WTC11 (cell line): ENCODE measurements around the gene BTBD8. TPM values are rescaled to one million over a fixed set of nuclear protein-coding genes. Genes with fewer than 3 reads are reported as not detected.

ENCODE experiments used
- ATAC-seq: fragments of 200-7000 bp; cut with Tn5 transposase; 2 replicates; pipeline ENCODE4 v1.10.0; 2021; ENCODE audit warnings: mild to moderate bottlenecking, moderate library complexity
- CTCF ChIA-PET: fragments of 300-600 bp; sonication (Branson Sonifier 250); formaldehyde crosslinking; loops from one replicate; lab custom pipeline; 2021; ENCODE audit warnings: antibody characterized with exemption; lab: Charles Lee
- POLR2A ChIA-PET: fragments of 350-600 bp; sonication (Branson Sonifier 250); formaldehyde crosslinking; loops from one replicate; lab custom pipeline; 2021; ENCODE audit warnings: antibody characterized with exemption; lab: Charles Lee
- DNase-seq: peaks from one replicate; pipeline ENCODE4 v3.0.0; 2021; ENCODE audit warnings: low spot score
- H3K27ac Mint-ChIP-seq: 2 replicates; pipeline ENCODE4 v1.8.0; 2021; ENCODE audit warnings: mixed read lengths
- H3K27me3 Mint-ChIP-seq: 2 replicates; pipeline ENCODE4 v1.8.0; 2021; ENCODE audit warnings: low read depth, mild to moderate bottlenecking, moderate library complexity, mixed read lengths
- H3K36me3 Mint-ChIP-seq: 2 replicates; pipeline ENCODE4 v1.8.0; 2021; ENCODE audit warnings: mixed read lengths
- H3K4me1 Mint-ChIP-seq: 2 replicates; pipeline ENCODE4 v1.8.0; 2022; ENCODE audit warnings: mixed read lengths
- H3K4me3 Mint-ChIP-seq: 2 replicates; pipeline ENCODE4 v1.8.0; 2021; ENCODE audit warnings: mild to moderate bottlenecking, moderate library complexity, mixed read lengths
- H3K9me3 Mint-ChIP-seq: 2 replicates; pipeline ENCODE4 v1.8.0; 2021; ENCODE audit warnings: mixed read lengths
- AFF4 ChIP-seq: sonication (generic); formaldehyde crosslinking; IDR thresholded peaks from 2 replicates; pipeline ENCODE4 v1.8.1; 2023; ENCODE audit warnings: mild to moderate bottlenecking, missing genetic modification reagents, borderline replicate concordance
- ATF2 ChIP-seq: sonication (generic); formaldehyde crosslinking; IDR thresholded peaks from 2 replicates; pipeline ENCODE4 v1.8.1; 2022; ENCODE audit warnings: low read depth, missing genetic modification reagents, borderline replicate concordance
- ETV6 ChIP-seq: sonication (generic); formaldehyde crosslinking; IDR thresholded peaks from 2 replicates; pipeline ENCODE4 v1.8.1; 2022; ENCODE audit warnings: mild to moderate bottlenecking, missing genetic modification reagents
- FOXK1 ChIP-seq: sonication (generic); formaldehyde crosslinking; IDR thresholded peaks from 2 replicates; pipeline ENCODE4 v1.8.0; 2022; ENCODE audit warnings: mild to moderate bottlenecking, moderate library complexity, missing genetic modification reagents
- GTF2I ChIP-seq: fragments of 250-450 bp; sonication (Bioruptor Pico); conservative IDR thresholded peaks from 2 replicates; pipeline ENCODE4 v1.4.0; 2021; ENCODE audit warnings: mild to moderate bottlenecking
- NR1H2 ChIP-seq: sonication (generic); formaldehyde crosslinking; IDR thresholded peaks from 2 replicates; pipeline ENCODE4 v1.9.0; 2021; ENCODE audit warnings: mild to moderate bottlenecking, moderate library complexity, missing genetic modification reagents
- NR2C2 ChIP-seq: sonication (generic); formaldehyde crosslinking; IDR thresholded peaks from 2 replicates; pipeline ENCODE4 v1.8.0; 2022; ENCODE audit warnings: mild to moderate bottlenecking, missing genetic modification reagents
- PRRX2 ChIP-seq: fragments of 250-450 bp; sonication (Bioruptor Pico); IDR thresholded peaks from 2 replicates; pipeline ENCODE4 v1.8.0; 2021; ENCODE audit warnings: mild to moderate bottlenecking
- SOX15 ChIP-seq: fragments of 250-450 bp; sonication (Bioruptor Pico); IDR thresholded peaks from 2 replicates; pipeline ENCODE4 v1.9.0; 2021; ENCODE audit warnings: mild to moderate bottlenecking
- ZBTB21 ChIP-seq: sonication (generic); formaldehyde crosslinking; IDR thresholded peaks from 2 replicates; pipeline ENCODE4 v1.8.1; 2023; ENCODE audit warnings: mild to moderate bottlenecking, missing genetic modification reagents, borderline replicate concordance
- ZNF232 ChIP-seq: sonication (generic); formaldehyde crosslinking; IDR thresholded peaks from 2 replicates; pipeline ENCODE4 v1.8.0; 2022; ENCODE audit warnings: mild to moderate bottlenecking, missing genetic modification reagents
- ZNF317 ChIP-seq: sonication (generic); formaldehyde crosslinking; IDR thresholded peaks from 2 replicates; pipeline ENCODE4 v1.8.1; 2023; ENCODE audit warnings: low read depth, mild to moderate bottlenecking, moderate library complexity, missing genetic modification reagents, borderline replicate concordance
- ZNF416 ChIP-seq: fragments of 250-450 bp; sonication (Bioruptor Pico); IDR thresholded peaks from 2 replicates; pipeline ENCODE4 v1.9.0; 2021; ENCODE audit warnings: mild to moderate bottlenecking, inconsistent platforms
- ZNF671 ChIP-seq: fragments of 250-450 bp; sonication (Bioruptor Pico); IDR thresholded peaks from 2 replicates; pipeline ENCODE4 v1.8.0; 2021; ENCODE audit warnings: mild to moderate bottlenecking
- total RNA-seq: library from RNA; stranded (reverse); gene quantifications from 3 replicates; pipeline ENCODE4 v1.2.3, GENCODE V29; 2021
- TF ChIP-seq, protein P1 (sequence below): sonication (generic); formaldehyde crosslinking; IDR thresholded peaks from 2 replicates; pipeline ENCODE4 v1.8.0; 2022; ENCODE audit warnings: missing genetic modification reagents
- TF ChIP-seq, protein P2 (sequence below): sonication (generic); formaldehyde crosslinking; IDR thresholded peaks from 2 replicates; pipeline ENCODE4 v1.8.1; 2023; ENCODE audit warnings: mild to moderate bottlenecking, missing genetic modification reagents, moderate library complexity
- TF ChIP-seq, protein P3 (sequence below): sonication (generic); formaldehyde crosslinking; IDR thresholded peaks from 2 replicates; pipeline ENCODE4 v1.8.1; 2022; ENCODE audit warnings: mild to moderate bottlenecking, moderate library complexity, missing genetic modification reagents
- TF ChIP-seq, protein P4 (sequence below): sonication (generic); formaldehyde crosslinking; IDR thresholded peaks from 2 replicates; pipeline ENCODE4 v1.8.1; 2023; ENCODE audit warnings: mild to moderate bottlenecking, moderate library complexity, missing genetic modification reagents
- TF ChIP-seq, protein P5 (sequence below): fragments of 200-600 bp; IDR thresholded peaks from 2 replicates; pipeline ENCODE4 v1.8.0; 2022; ENCODE audit warnings: antibody characterized with exemption

The BTBD8 gene
- total RNA-seq, 1 experiment from 2014 or later: 3.7 TPM

DNA sequence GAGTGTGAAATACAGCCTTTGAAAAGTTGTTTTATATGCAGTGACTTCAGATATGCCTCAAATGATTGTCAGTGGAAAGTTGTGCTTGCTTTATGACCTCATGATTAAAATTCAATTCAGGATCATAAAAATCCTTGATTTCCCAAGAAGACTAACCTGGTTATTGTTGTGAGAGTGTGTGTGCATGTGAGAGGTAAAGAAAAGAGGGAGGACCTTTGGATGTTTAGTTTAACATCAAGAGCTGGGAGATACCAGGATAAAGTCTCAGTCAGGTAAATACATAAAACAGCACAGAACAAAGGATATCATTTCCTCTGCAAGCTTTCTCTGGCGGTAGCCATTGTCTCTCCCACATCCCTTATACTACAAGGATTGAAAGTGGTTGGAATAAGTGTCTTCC lies 14.4 kb downstream of the BTBD8 start (continued):
- TF ChIP-seq AFF4 (CRISPR knock-in tag) (no peak), NR2C2 (no peak), ZNF671 (no peak), FOXK1 (CRISPR knock-in tag) (no peak), NR1H2 (CRISPR knock-in tag) (no peak)
- TF ChIP-seq, protein P1, sequence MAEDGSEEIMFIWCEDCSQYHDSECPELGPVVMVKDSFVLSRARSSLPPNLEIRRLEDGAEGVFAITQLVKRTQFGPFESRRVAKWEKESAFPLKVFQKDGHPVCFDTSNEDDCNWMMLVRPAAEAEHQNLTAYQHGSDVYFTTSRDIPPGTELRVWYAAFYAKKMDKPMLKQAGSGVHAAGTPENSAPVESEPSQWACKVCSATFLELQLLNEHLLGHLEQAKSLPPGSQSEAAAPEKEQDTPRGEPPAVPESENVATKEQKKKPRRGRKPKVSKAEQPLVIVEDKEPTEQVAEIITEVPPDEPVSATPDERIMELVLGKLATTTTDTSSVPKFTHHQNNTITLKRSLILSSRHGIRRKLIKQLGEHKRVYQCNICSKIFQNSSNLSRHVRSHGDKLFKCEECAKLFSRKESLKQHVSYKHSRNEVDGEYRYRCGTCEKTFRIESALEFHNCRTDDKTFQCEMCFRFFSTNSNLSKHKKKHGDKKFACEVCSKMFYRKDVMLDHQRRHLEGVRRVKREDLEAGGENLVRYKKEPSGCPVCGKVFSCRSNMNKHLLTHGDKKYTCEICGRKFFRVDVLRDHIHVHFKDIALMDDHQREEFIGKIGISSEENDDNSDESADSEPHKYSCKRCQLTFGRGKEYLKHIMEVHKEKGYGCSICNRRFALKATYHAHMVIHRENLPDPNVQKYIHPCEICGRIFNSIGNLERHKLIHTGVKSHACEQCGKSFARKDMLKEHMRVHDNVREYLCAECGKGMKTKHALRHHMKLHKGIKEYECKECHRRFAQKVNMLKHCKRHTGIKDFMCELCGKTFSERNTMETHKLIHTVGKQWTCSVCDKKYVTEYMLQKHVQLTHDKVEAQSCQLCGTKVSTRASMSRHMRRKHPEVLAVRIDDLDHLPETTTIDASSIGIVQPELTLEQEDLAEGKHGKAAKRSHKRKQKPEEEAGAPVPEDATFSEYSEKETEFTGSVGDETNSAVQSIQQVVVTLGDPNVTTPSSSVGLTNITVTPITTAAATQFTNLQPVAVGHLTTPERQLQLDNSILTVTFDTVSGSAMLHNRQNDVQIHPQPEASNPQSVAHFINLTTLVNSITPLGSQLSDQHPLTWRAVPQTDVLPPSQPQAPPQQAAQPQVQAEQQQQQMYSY (CRISPR knock-in tag): no peak

DNA sequence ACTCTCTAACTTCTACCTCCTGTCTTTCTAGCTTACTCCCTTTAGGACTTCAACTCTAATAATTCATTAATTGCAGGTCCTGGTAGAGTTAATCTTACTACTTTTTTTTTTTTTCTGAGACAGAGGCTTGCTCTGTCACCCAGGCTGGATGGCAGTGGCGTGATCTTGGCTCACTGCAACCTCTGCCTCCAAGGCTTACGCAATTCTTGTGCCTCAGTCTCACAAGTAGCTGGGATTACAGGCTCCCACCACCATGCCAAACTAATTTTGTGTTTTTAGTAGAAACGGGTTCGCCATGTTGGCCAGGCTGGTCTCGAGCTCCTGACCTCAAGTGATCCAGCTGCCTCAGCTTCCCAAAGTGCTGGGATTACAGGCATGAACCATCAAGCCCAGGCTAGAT lies 15.7 kb downstream of the BTBD8 start:
- no peak for TF ChIP-seq GTF2I
- no peak for TF ChIP-seq ZNF671
- no peak for TF ChIP-seq ETV6 (CRISPR knock-in tag)
- no peak for TF ChIP-seq ZNF232 (CRISPR knock-in tag)
- Mint-ChIP-seq H3K9me3 (no peaks in the 10 kb centered on the region), H3K27ac (no peak overlapping the region), H3K27me3 (no peaks in the 10 kb centered on the region), H3K4me1 (no peaks in the 10 kb centered on the region; the same call in 1 of the 2 replicates), H3K36me3 (no peaks in the 10 kb centered on the region), H3K4me3 (no peak overlapping the region)
- ChIA-PET POLR2A (no interaction called here), CTCF (no interaction called here)
- no peak for DNase-seq
- ATAC-seq: no peak

DNA sequence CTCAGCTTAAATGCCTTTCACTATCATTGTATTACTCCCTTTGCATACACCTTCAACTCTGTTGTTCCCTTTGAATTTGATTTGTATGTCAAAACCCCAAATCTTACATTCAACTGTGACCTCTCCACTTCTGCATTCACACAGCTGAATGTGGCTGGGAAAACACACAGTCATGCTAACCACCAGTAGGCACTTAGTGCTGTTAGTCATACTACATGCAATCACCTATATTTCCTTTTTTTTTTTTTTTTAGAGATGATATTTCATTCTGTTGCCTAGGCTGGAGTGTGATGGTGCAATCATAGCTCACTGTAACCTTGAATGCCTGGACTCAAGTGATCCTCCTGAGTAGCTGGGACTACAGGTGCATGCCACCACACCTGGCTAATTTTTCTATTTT lies 16.2 kb downstream of the BTBD8 start:
- Mint-ChIP-seq H3K27ac (peak overlapping the region; percentile 71; the same call in 1 of the 2 replicates), H3K4me1 (no peaks in the 10 kb centered on the region; the same call in 1 of the 2 replicates), H3K36me3 (no peaks in the 10 kb centered on the region), H3K9me3 (no peaks in the 10 kb centered on the region), H3K27me3 (no peaks in the 10 kb centered on the region), H3K4me3 (no peak overlapping the region)
- no peak for ATAC-seq
- ChIA-PET CTCF (no interaction called here), POLR2A (interaction anchor here (0.7 kb wide), 1 partner anchor 12 kb away, joined by 3 read pairs; no protein-coding TSS in a partner anchor)
- no peak for DNase-seq
- TF ChIP-seq PRRX2 (CRISPR knock-in tag) (no peak), NR1H2 (CRISPR knock-in tag) (no peak), NR2C2 (no peak), ZNF317 (CRISPR knock-in tag) (no peak), ZNF416 (CRISPR knock-in tag) (no peak), ZBTB21 (CRISPR knock-in tag) (no peak), ATF2 (CRISPR knock-in tag) (no peak), SOX15 (CRISPR knock-in tag) (no peak)
- TF ChIP-seq, protein P2, sequence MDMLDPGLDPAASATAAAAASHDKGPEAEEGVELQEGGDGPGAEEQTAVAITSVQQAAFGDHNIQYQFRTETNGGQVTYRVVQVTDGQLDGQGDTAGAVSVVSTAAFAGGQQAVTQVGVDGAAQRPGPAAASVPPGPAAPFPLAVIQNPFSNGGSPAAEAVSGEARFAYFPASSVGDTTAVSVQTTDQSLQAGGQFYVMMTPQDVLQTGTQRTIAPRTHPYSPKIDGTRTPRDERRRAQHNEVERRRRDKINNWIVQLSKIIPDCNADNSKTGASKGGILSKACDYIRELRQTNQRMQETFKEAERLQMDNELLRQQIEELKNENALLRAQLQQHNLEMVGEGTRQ (CRISPR knock-in tag): no peak
- TF ChIP-seq, protein P3, sequence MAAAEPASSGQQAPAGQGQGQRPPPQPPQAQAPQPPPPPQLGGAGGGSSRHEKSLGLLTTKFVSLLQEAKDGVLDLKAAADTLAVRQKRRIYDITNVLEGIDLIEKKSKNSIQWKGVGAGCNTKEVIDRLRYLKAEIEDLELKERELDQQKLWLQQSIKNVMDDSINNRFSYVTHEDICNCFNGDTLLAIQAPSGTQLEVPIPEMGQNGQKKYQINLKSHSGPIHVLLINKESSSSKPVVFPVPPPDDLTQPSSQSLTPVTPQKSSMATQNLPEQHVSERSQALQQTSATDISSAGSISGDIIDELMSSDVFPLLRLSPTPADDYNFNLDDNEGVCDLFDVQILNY (CRISPR knock-in tag): no peak
- TF ChIP-seq, protein P4, sequence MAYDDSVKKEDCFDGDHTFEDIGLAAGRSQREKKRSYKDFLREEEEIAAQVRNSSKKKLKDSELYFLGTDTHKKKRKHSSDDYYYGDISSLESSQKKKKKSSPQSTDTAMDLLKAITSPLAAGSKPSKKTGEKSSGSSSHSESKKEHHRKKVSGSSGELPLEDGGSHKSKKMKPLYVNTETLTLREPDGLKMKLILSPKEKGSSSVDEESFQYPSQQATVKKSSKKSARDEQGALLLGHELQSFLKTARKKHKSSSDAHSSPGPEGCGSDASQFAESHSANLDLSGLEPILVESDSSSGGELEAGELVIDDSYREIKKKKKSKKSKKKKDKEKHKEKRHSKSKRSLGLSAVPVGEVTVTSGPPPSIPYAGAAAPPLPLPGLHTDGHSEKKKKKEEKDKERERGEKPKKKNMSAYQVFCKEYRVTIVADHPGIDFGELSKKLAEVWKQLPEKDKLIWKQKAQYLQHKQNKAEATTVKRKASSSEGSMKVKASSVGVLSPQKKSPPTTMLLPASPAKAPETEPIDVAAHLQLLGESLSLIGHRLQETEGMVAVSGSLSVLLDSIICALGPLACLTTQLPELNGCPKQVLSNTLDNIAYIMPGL (CRISPR knock-in tag): no peak
- TF ChIP-seq, protein P5, sequence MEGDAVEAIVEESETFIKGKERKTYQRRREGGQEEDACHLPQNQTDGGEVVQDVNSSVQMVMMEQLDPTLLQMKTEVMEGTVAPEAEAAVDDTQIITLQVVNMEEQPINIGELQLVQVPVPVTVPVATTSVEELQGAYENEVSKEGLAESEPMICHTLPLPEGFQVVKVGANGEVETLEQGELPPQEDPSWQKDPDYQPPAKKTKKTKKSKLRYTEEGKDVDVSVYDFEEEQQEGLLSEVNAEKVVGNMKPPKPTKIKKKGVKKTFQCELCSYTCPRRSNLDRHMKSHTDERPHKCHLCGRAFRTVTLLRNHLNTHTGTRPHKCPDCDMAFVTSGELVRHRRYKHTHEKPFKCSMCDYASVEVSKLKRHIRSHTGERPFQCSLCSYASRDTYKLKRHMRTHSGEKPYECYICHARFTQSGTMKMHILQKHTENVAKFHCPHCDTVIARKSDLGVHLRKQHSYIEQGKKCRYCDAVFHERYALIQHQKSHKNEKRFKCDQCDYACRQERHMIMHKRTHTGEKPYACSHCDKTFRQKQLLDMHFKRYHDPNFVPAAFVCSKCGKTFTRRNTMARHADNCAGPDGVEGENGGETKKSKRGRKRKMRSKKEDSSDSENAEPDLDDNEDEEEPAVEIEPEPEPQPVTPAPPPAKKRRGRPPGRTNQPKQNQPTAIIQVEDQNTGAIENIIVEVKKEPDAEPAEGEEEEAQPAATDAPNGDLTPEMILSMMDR: no peak
